Psoas muscle (tissue), 8 donors: ENCODE results near the gene TSPAN8. TPM values are rescaled to one million over a fixed set of nuclear protein-coding genes. Genes with fewer than 3 reads are reported as not detected.

Source experiments
- ATAC-seq, 4 donors: fragments of 200-7000 bp; cut with Tn5 transposase; one replicate each; pipeline ENCODE4 v1.9.1; 2020; ENCODE audit warnings: moderate library complexity in 3 of 4, mild to moderate bottlenecking in 2 of 4
- DNase-seq, 2 donors: peaks; one replicate each; pipeline ENCODE4 v3.0.0-alpha.2; 2020
- H3K27ac ChIP-seq: fragments of 200-600 bp; one replicate; pipeline ENCODE4 v1.8.0; 2022
- H3K27me3 ChIP-seq, 3 donors: fragments of 200-600 bp in 1 of 3; one replicate each; pipeline versions ENCODE4 v1.6.1 to v1.8.0; 2013 to 2022; ENCODE audit warnings: low read length in 2 of 3, mild to moderate bottlenecking in 2 of 3, moderate library complexity in 1 of 3; ENCODE audit not compliant: insufficient read depth in 3 of 3
- H3K36me3 ChIP-seq, 2 donors: fragments of 200-600 bp in 1 of 2; one replicate each; pipeline versions ENCODE4 v1.6.1 to v1.8.0; 2013 to 2022; ENCODE audit warnings: low read depth in 1 of 2, mild to moderate bottlenecking in 1 of 2, moderate library complexity in 1 of 2; ENCODE audit not compliant: insufficient read depth in 1 of 2
- H3K4me1 ChIP-seq: fragments of 200-600 bp; one replicate; pipeline ENCODE4 v1.8.0; 2022
- H3K4me3 ChIP-seq: fragments of 200-600 bp; one replicate; pipeline ENCODE4 v1.8.0; 2022; ENCODE audit warnings: mild to moderate bottlenecking
- H3K9me3 ChIP-seq: fragments of 200-600 bp; one replicate; pipeline ENCODE4 v1.8.0; 2022
- CTCF ChIP-seq: fragments of 200-600 bp; IDR thresholded peaks from one replicate; pipeline ENCODE4 v1.8.0; 2022; ENCODE audit warnings: antibody characterized with exemption
- WGBS, 3 donors: extraction: QIAGEN DNeasy Blood & Tissue Kit; methylation state at CpG; one replicate each; pipeline versions ENCODE4 v1.1.6 to v1.1.7; 2013; 5-methylcytosine and 5-hydroxymethylcytosine counted together
- intact Hi-C, 2 donors: fragments of 100-400 bp; cut with DNase I; formaldehyde crosslinking; loops; one replicate each; pipeline versions ENCODE4 v1.11.0 to v1.14.2; 2022
- polyA plus RNA-seq, 3 donors: library from polyadenylated mRNA; stranded (reverse); fragments of 200-250 nt; gene quantifications; one replicate each; pipeline ENCODE4 v1.2.3, GENCODE V29; 2013
- total RNA-seq, 4 donors: library from RNA; stranded (reverse); fragmentation: NEBNext Ultra II Directional in 2 of 4; extraction: Animal tissue kit (Norgen Biotek cat#: 25700) in 2 of 4; gene quantifications; one replicate each; pipeline versions ENCODE4 v1.2.1 to v1.2.4, GENCODE V29; 2021 to 2023
- donor health status: healthy with polysubstance abuse.
- donor health status: DM: no; HTN: no; CAD: no; lungs with moderate emphysema.
- donor health status: Bipolar disorder and iron deficiency.
- donor health status: healthy.
- donor health status: DM: yes; HTN: yes; CAD: no.
- donor health status: DM: no; HTN: no; CAD: no.
- donor health status: DM: no; HTN: no; CAD: no.
- donor health status: DM: yes; HTN: yes; CAD: no.

Gene TSPAN8
- total and polyA plus RNA-seq, 7 donors, result 1.4 to 63.1 (median 10.9) TPM

GRCh38 chr12:71161591-71161990 is 3.8 kb upstream of the TSPAN8 start:
- Histone ChIP-seq H3K9me3 (no peaks in the 10 kb centered on the region), H3K27me3 (no peaks in the 10 kb centered on the region), H3K4me1 (peaks cover 7% of the 10 kb centered on the region), H3K4me3 (no peak overlapping the region), H3K27ac (no peak overlapping the region), H3K36me3 (no peaks in the 10 kb centered on the region)
- intact Hi-C loops, result no loop called here
- DNase-seq (no peak), ATAC-seq (no peak)
- TF ChIP-seq CTCF, result no peak
- WGBS, 3 donors, result 74 to 86% (median 83%) methylated on average over 1 of the region's 1 CpG

GRCh38 chr12:71160585-71160984 is 2.8 kb upstream of the TSPAN8 start:
- Histone ChIP-seq H3K27ac (no peak overlapping the region), H3K4me3 (no peak overlapping the region), H3K9me3 (no peaks in the 10 kb centered on the region), H3K27me3 (no peaks in the 10 kb centered on the region), H3K4me1 (peaks cover 10% of the 10 kb centered on the region), H3K36me3 (no peaks in the 10 kb centered on the region)
- ATAC-seq (no peak), DNase-seq (no peak)
- no peak for TF ChIP-seq CTCF
- intact Hi-C loops, result no loop called here
- 91 to 95% (median 94%) methylated on average over 4 of the region's 4 CpGs for WGBS, 3 donors

- Histone ChIP-seq H3K4me3 (no peak overlapping the region), H3K9me3 (no peaks in the 10 kb centered on the region), H3K27ac (no peak overlapping the region), H3K4me1 (peaks cover 14% of the 10 kb centered on the region), H3K27me3 (no peaks in the 10 kb centered on the region), H3K36me3 (no peaks in the 10 kb centered on the region)
- TF ChIP-seq CTCF, result no peak
- intact Hi-C loops, result no loop called here
- ATAC-seq (no peak), DNase-seq (no peak)
Measured at GRCh38 chr12:71159878-71160277, 2.1 kb upstream of the TSPAN8 start.

- DNase-seq (no peak), ATAC-seq (no peak)
- H3K4me1 ChIP-seq, result peaks cover 16% of the 10 kb centered on the region
- no peaks in the 10 kb centered on the region for H3K36me3 ChIP-seq
- no peaks in the 10 kb centered on the region for H3K27me3 ChIP-seq
- no peak overlapping the region for H3K27ac ChIP-seq
- no peaks in the 10 kb centered on the region for H3K9me3 ChIP-seq
- no peak for TF ChIP-seq CTCF
- intact Hi-C loops, result no loop called here
- H3K4me3 ChIP-seq, result no peak overlapping the region
Measured at GRCh38 chr12:71159264-71159663, 1.5 kb upstream of the TSPAN8 start.

- DNase-seq (no peak), ATAC-seq (peak in 1 of 4 donors; percentile 34)
- 20 to 39% (median 27%) methylated on average over 4 of the region's 4 CpGs for WGBS, 3 donors
- Histone ChIP-seq H3K4me3 (peak overlapping the region; percentile 67), H3K27me3 (no peaks in the 10 kb centered on the region), H3K4me1 (peaks cover 16% of the 10 kb centered on the region), H3K27ac (peak overlapping the region; percentile 84), H3K9me3 (no peaks in the 10 kb centered on the region), H3K36me3 (no peaks in the 10 kb centered on the region)
- intact Hi-C loops, result no loop called here
- TF ChIP-seq CTCF, result no peak
Measured at GRCh38 chr12:71158361-71158882, 623 bp upstream of the TSPAN8 start.
